IPS DF 6.9 (cell line): ENCODE measurements around the gene PLEKHA7.

Source experiments
- DNase-seq: peaks from one replicate; pipeline ENCODE4 v3.0.0-alpha.2; 2013; ENCODE audit warnings: low read depth, low spot score
- H3K27ac ChIP-seq: one replicate; pipeline ENCODE4 v1.5.1; 2013; ENCODE audit warnings: low read length, control low read depth
- H3K27me3 ChIP-seq: 2 replicates; pipeline ENCODE4 v1.6.1; 2013; ENCODE audit warnings: mild to moderate bottlenecking, low read length; ENCODE audit not compliant: control insufficient read depth, insufficient read depth
- H3K36me3 ChIP-seq: 2 replicates; pipeline ENCODE4 v1.6.1; 2013; ENCODE audit warnings: low read length; ENCODE audit not compliant: control insufficient read depth, insufficient read depth
- H3K4me1 ChIP-seq: 2 replicates; pipeline ENCODE4 v1.6.1; 2013; ENCODE audit warnings: low read length; ENCODE audit not compliant: control insufficient read depth, insufficient read depth
- H3K4me3 ChIP-seq: 2 replicates; pipeline ENCODE4 v1.5.1; 2013; ENCODE audit warnings: mild to moderate bottlenecking, low read length
- H3K9me3 ChIP-seq: 2 replicates; pipeline ENCODE4 v1.6.1; 2013; ENCODE audit warnings: low read length, inconsistent platforms; ENCODE audit not compliant: control insufficient read depth, insufficient read depth
- WGBS: extraction: QIAGEN DNeasy Blood & Tissue Kit; methylation state at CpG from one replicate; pipeline ENCODE4 v1.1.7; 2013; ENCODE audit warnings: mixed read lengths, missing lambda C conversion rate; ENCODE audit not compliant: insufficient read length, insufficient coverage; 5-methylcytosine and 5-hydroxymethylcytosine counted together

Gene PLEKHA7

GRCh38 chr11:16881766-16882165 is 132.4 kb downstream of the PLEKHA7 start:
- Histone ChIP-seq H3K27ac (no peak overlapping the region), H3K9me3 (no peaks in the 10 kb centered on the region), H3K4me3 (no peak overlapping the region), H3K36me3 (no peaks in the 10 kb centered on the region), H3K4me1 (0 out of 2 replicates have a peak, but pooled peaks cover 2% of the 10 kb centered on the region), H3K27me3 (no peaks in the 10 kb centered on the region)
- no peak for DNase-seq
- WGBS = no CpG with 5 or more reads among the region's 3 CpGs

- Histone ChIP-seq H3K27me3 (no peaks in the 10 kb centered on the region), H3K36me3 (no peaks in the 10 kb centered on the region), H3K4me1 (0 out of 2 replicates have a peak, but pooled peaks cover 2% of the 10 kb centered on the region), H3K9me3 (no peaks in the 10 kb centered on the region), H3K4me3 (no peak overlapping the region), H3K27ac (no peak overlapping the region)
- no CpG with 5 or more reads among the region's 8 CpGs for WGBS
- DNase-seq = no peak
Observed at GRCh38 chr11:16881074-16881709, 133.0 kb downstream of the PLEKHA7 start.

GRCh38 chr11:16880184-16880801 is 133.9 kb downstream of the PLEKHA7 start:
- no peak for DNase-seq
- Histone ChIP-seq H3K4me3 (no peak overlapping the region), H3K27ac (no peak overlapping the region), H3K27me3 (no peaks in the 10 kb centered on the region), H3K9me3 (no peaks in the 10 kb centered on the region), H3K36me3 (no peaks in the 10 kb centered on the region), H3K4me1 (0 out of 2 replicates have a peak, but pooled peaks cover 2% of the 10 kb centered on the region)
- no CpG with 5 or more reads among the region's 7 CpGs for WGBS

GRCh38 chr11:16879690-16880089 is 134.5 kb downstream of the PLEKHA7 start:
- Histone ChIP-seq H3K27me3 (no peaks in the 10 kb centered on the region), H3K36me3 (no peaks in the 10 kb centered on the region), H3K4me3 (no peak overlapping the region), H3K9me3 (no peaks in the 10 kb centered on the region), H3K4me1 (0 out of 2 replicates have a peak, but pooled peaks cover 2% of the 10 kb centered on the region), H3K27ac (no peak overlapping the region)
- WGBS = no CpG with 5 or more reads among the region's 2 CpGs
- DNase-seq = no peak

GRCh38 chr11:16876837-16877236 is 137.4 kb downstream of the PLEKHA7 start:
- whole genome bisulfite sequencing = no CpG with 5 or more reads among the region's 3 CpGs
- no peak overlapping the region for H3K27ac ChIP-seq
- no peak overlapping the region for H3K4me3 ChIP-seq
- no peaks in the 10 kb centered on the region for H3K9me3 ChIP-seq
- H3K4me1 ChIP-seq = 0 out of 2 replicates have a peak, but pooled peaks cover 2% of the 10 kb centered on the region
- H3K36me3 ChIP-seq = no peaks in the 10 kb centered on the region
- DNase-seq = no peak
- H3K27me3 ChIP-seq = no peaks in the 10 kb centered on the region

GRCh38 chr11:16876053-16876752 is 138.0 kb downstream of the PLEKHA7 start:
- H3K27me3 ChIP-seq = no peaks in the 10 kb centered on the region
- no peak overlapping the region for H3K4me3 ChIP-seq
- no peaks in the 10 kb centered on the region for H3K9me3 ChIP-seq
- WGBS = no CpG with 5 or more reads among the region's 5 CpGs
- H3K36me3 ChIP-seq = no peaks in the 10 kb centered on the region
- DNase-seq = no peak
- 0 out of 2 replicates have a peak, but pooled peaks cover under 1% of the 10 kb centered on the region for H3K4me1 ChIP-seq
- H3K27ac ChIP-seq = no peak overlapping the region

- WGBS = no CpG with 5 or more reads among the region's 4 CpGs
- H3K27ac ChIP-seq = no peak overlapping the region
- H3K36me3 ChIP-seq = no peaks in the 10 kb centered on the region
- no peak for DNase-seq
- no peaks in the 10 kb centered on the region for H3K27me3 ChIP-seq
- H3K4me3 ChIP-seq = no peak overlapping the region
- H3K4me1 ChIP-seq = no peaks in the 10 kb centered on the region
- no peaks in the 10 kb centered on the region for H3K9me3 ChIP-seq
Observed at GRCh38 chr11:16874275-16874975, 139.8 kb downstream of the PLEKHA7 start.

- H3K4me1 ChIP-seq = no peaks in the 10 kb centered on the region
- WGBS = no CpG with 5 or more reads among the region's 2 CpGs
Observed at GRCh38 chr11:16873289-16873688, 140.9 kb downstream of the PLEKHA7 start.

GRCh38 chr11:16871368-16871767 is 142.8 kb downstream of the PLEKHA7 start:
- Histone ChIP-seq H3K4me1 (no peaks in the 10 kb centered on the region), H3K27ac (no peak overlapping the region), H3K36me3 (no peaks in the 10 kb centered on the region), H3K27me3 (no peaks in the 10 kb centered on the region), H3K4me3 (no peak overlapping the region), H3K9me3 (no peaks in the 10 kb centered on the region)
- no CpG with 5 or more reads among the region's 5 CpGs for WGBS
- no peak for DNase-seq

More at GRCh38 chr11:16873289-16873688, 140.9 kb downstream of the PLEKHA7 start:
- Histone ChIP-seq H3K27ac (no peak overlapping the region), H3K27me3 (no peaks in the 10 kb centered on the region), H3K9me3 (no peaks in the 10 kb centered on the region), H3K4me3 (no peak overlapping the region), H3K36me3 (no peaks in the 10 kb centered on the region)
- DNase-seq = no peak

GRCh38 chr11:16867097-16867496 is 147.1 kb downstream of the PLEKHA7 start:
- H3K27ac ChIP-seq = no peak overlapping the region
- no peak overlapping the region for H3K4me3 ChIP-seq
- no peaks in the 10 kb centered on the region for H3K4me1 ChIP-seq
- no CpG with 5 or more reads among the region's 1 CpG for WGBS
- no peaks in the 10 kb centered on the region for H3K27me3 ChIP-seq
- H3K9me3 ChIP-seq = no peaks in the 10 kb centered on the region
- DNase-seq = no peak
- no peaks in the 10 kb centered on the region for H3K36me3 ChIP-seq
